NCI-H146 (cell line): Measurements from ENCODE around the gene MFF.

Source experiments
- DNase-seq: peaks from one replicate; lab custom pipeline; 2025; lab: John Stamatoyannopoulos, UW

The MFF gene, protein sequence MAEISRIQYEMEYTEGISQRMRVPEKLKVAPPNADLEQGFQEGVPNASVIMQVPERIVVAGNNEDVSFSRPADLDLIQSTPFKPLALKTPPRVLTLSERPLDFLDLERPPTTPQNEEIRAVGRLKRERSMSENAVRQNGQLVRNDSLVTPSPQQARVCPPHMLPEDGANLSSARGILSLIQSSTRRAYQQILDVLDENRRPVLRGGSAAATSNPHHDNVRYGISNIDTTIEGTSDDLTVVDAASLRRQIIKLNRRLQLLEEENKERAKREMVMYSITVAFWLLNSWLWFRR

DNA sequence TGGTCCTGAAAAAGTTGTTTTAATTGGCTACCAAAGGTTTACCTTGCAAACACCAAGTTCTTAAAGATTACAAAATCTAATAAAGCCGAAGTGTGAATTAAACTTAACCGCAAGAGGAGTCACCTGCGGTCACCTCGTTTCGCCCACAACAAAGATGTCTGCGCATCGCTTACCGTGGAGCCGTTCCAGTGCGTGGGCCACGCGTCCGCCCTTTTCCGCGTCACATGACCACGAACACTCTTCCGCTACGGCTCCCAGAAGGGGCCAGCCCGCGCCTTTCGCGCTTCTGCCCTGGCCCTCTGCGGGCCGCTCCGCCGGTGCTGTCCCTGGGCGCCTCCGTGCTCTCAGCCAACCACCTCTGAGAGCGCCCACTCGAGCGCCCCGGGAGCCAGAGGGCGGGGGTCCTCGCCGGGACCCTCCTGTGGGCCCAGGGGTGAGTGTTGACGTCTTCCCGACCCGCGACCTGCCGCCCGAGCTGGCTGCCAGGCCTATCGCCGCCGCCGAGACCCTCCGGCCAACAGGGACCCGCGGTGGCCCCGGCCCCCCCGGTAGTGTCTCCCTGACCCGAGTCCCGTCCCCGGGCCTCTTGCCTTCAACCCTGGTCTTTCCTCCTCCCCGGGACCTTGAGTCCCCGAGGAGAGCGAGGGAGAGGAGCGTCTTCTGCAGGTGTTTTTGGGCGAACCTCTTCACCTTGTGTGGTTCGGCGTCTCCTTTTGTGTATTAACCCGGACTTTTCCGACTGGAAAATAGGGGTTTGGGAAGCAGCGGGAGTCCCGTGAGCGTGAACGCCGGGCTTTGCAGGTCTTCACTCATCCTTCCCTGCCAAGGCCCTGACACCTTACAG is at the start of gene MFF:
MFF (plus strand) TSS at position 257 of the 844 bp plus-strand sequence. CDS start 5,415 bp downstream, outside the sequence.
- peak; percentile 86 for DNase-seq

DNA sequence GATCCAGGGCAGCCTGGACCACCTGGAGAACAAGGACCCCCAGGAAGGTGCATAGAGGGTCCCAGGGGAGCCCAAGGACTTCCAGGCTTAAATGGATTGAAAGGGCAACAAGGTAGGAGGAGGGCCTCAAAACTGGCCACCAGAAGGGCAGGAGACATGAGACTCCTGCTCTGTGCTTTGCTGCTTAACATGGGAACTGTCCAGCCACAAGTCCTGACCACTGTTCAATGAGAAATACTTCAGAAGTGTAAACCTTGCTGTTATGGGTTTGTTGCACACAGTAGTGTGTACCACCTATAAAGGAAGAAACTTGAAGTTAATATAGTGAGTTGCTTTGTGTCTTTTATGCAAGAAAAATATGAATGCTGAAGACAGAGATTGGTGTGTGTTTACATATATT is 44.2 kb upstream of the MFF start:
- DNase-seq, result no peak

DNA sequence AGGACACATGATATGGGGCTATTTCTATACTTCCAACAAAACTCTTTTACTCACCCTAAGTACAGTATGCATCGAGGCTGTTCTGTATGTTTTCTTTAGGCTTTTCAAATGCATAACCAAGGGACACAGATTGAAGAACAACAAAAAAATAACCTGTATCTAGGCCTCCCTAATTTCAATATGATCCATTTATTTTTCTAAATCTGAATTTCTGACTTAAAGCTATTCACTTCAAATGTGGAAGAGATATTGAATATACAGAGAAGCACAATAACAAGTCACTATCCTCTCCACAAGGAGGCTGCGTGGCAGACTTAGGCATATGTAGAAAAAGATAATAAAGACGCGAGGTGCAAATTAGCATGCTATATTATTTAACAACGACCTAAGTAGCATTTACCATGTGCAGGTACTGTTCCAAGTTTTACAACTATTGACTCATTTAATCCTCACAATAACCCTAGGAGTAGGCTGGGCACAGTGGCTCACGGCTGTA is 39.3 kb upstream of the MFF start:
- no peak for DNase-seq

DNA sequence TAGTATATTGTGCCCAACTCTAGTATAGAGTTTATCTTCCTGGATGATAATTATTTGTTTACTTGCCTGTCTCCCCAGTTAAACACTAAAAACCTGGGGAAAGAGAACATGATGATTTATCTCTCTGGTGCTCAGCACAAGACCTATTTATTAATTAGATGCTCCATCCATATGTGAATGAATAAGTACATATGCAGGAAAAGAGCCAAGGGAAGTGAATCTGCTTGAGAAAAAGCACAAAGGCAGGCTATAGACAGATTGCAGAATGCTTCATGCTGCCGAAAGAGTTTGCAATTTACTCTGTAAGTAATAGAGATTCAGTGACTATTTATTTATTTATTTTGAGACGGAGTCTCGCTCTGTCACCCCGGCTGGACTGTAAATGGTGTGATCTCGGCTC is 37.3 kb upstream of the MFF start:
- no peak for DNase-seq

DNA sequence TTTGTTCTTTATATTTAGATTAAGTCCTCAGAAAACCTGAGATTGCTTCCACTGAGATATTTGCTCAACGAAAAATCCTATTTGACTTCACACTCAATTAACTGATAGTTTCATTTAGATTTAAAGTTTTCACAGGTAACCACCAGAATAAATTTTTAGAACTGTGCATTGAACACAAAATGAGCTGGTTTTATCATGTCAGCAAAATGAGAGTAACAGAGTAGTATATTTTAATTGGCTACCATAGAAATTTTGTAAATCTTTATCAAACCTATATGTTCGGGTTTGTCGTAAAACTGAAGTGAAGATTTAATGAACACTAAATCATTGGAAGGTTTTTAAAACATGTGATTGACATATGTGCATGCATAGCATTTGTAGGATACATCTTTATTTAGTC is 32.7 kb upstream of the MFF start:
- DNase-seq, result no peak

DNA sequence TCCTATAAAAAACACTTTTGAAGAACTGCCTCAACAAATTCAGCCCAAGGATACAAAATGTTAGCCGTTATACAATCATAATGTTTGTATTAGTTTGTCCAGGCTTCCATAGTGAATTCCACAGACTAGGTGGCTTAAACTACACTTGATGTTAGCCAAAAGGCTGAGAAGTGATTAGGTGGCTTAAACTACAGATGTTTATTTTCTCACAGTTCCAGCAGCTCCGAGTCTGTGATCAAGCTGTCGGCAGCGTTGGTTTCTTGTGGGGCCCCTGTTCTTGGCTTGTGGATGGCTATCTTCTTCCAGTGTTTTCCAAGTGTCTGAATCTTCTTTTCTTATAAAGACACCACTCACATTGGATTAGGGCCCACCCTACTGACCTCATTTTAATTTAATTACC is 31.5 kb upstream of the MFF start:
- no peak for DNase-seq

DNA sequence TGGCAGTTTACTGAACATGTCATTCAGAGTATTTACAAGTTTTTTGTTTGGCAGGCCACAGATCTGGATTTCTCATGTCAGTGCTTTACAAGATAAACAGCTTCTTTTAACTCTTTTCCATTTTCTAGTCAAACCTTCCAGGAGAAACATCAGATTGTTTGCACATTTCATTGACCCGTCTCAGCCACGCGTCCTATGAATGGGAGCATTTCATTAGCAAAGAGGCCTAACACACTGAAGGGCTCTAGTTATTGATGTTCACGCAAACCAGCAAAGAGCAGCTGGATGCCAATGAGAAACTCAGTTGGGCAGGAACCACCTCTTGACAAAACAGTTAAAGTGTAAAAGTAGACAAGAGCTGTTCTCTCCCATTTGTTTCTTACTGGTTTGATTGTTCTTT is 29.2 kb upstream of the MFF start:
- no peak for DNase-seq

DNA sequence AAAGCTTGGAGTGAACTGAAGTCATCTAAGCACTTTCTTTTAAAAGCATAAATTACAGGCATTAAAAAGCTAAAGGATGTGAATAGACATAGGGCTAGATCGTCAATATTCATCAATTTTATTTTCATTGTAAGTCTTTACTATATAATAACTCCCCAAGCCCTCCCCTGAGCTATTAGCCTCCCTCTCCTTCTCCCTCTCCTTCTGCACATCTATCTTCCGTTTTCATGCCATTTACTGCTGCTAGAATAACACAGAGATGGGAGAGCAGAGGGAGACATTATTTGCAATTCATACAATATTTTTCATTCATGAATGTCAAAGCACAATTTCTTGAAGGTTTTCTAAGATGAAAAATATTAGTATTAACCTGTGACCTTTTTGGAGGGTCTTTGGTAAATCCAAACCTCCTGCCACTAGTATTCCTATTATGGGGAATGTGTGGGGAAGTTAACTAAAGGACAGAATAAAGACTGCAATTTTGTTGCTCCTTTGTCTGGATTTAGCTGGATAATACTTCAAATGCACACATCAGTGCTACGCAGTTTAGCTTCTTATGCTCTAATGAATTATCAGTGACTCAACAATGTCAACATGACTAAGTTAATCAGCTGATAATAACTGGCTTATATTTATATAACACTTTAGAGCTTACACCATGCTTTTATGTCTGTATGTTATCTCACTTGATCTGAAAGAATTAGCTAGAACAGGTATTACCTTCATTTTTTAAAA is 28.2 kb upstream of the MFF start:
- DNase-seq, result no peak

DNA sequence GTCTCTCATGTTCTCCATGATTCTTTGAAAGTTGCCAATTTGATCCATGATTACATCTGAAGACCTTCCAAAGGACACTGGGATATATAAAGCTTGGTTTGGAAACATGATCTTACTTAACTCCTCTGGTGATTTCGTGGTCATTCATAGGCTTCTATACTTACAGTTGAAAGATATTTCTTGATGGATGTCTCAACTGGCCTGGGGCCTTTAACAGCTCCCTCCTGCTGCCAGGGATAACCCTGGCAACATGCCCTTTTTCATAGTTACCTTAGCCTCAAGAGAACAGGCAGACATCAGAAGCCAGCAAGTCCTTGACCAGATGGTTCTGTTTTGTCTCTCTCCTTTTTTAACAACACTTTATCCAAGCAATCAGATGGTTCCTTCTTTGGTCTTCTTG is 23.5 kb upstream of the MFF start:
- DNase-seq, result no peak

DNA sequence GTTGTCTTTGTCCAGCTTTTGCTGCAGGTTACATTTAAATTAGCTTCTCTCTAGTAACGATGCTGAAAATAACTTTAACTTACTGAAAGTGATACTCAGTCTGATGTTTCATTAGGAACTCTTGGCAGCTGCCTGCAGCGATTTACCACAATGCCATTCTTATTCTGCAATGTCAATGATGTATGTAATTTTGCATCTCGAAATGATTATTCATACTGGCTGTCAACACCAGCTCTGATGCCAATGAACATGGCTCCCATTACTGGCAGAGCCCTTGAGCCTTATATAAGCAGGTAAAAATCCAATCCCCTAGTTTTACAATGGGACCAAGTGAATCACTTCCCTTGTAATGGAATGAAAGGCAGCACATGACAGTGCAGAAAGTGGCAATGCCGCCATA is 16.3 kb upstream of the MFF start:
- no peak for DNase-seq

DNA sequence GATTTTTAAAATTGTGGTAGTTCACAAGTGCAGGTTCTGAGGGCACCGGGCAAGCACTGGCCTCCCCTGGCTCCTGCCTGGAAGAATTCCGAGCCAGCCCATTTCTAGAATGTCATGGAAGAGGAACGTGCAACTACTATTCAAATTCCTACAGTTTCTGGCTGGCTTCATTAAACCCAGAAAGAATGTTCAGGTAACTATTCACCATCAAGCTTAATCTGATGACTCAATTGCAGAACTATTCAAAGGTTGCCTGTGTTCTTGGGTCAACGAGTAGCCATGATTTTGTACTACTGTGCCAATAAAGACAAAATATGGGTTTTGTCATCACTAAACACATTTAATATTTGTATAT is 14.3 kb upstream of the MFF start:
- DNase-seq, result no peak

DNA sequence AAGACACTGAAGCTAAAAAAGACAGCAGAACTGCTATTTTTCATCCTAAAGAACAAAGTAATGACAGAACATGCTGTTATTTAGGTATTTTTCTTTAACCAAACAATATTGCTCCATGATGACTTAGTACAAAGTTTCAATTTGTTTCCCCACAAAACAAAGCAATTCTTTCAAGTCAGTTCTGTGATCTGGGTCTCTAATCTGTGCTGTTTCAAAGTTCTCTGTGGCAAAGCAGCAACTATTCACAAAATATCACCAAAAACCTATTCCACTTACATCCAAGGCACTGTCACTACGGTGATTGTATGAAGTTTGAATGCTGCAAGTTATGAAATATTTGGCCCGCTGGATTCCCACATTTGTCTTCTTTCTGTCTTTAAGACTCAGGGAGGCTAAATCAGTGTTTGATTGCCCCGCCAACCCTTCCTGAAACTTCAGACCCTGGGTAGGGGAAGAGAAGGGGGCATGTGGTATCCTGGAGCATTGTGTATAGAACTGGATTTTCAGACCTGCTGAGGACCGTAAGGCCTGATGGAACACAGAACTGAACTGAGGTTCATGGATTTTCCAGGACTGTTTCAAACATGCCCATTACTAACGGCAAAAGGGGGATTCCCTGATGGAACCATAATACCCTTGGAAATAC is 13.1 kb upstream of the MFF start:
- no peak for DNase-seq

DNA sequence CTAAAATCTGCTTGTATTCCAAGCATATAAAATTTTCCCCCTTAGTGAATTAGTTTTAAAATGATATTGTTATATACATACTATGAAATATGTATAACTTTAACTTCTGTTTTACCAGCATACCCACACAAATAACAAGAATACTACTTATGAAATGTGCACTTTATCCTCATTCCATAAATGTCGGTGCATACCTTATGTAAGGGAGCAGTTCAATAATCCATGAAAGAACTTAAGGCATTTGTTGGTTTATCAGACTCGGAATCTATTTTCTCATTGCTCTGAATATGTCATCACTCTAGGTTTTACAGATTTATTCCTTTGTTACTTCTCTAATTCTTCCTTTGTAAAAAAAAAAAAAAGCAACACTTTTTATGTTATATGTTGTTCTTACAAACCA is 12.5 kb upstream of the MFF start:
- no peak for DNase-seq

DNA sequence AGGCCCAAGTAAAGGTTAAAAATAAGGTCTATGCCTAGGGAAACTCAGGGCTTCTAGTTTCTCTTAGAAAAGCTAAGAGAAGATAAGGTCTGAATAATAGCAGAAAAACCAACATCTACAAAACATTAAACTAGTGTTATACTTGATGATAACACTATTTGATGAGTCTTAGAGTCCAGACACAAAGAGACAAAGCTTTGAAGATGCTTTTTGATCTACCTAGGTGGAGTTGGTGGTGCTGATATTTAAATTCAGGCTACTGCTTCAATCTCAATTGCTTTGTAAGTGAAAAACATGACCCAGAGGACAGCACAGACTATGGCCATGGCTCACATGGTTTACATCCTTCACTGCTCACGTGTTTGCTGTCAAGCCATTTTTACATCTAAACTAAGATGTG is 11.7 kb upstream of the MFF start:
- DNase-seq, result no peak

DNA sequence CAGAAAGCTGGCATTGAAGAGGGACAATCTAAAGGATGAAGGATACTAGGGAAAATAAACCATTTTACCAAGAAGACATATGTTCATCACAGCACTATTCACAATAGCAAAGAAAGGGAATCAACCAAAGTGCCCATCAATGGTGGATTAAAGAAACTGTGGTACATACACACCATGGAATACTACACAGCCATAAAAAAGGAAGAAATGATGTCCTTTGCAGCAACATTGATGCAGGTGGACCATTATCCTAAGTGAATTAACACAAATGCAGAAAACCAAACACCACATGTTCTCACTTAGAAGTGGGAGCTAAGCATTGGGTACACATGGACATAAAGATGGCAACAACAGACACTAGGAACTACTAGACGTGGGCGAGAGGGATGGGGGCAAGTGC is 7.2 kb upstream of the MFF start:
- no peak for DNase-seq

DNA sequence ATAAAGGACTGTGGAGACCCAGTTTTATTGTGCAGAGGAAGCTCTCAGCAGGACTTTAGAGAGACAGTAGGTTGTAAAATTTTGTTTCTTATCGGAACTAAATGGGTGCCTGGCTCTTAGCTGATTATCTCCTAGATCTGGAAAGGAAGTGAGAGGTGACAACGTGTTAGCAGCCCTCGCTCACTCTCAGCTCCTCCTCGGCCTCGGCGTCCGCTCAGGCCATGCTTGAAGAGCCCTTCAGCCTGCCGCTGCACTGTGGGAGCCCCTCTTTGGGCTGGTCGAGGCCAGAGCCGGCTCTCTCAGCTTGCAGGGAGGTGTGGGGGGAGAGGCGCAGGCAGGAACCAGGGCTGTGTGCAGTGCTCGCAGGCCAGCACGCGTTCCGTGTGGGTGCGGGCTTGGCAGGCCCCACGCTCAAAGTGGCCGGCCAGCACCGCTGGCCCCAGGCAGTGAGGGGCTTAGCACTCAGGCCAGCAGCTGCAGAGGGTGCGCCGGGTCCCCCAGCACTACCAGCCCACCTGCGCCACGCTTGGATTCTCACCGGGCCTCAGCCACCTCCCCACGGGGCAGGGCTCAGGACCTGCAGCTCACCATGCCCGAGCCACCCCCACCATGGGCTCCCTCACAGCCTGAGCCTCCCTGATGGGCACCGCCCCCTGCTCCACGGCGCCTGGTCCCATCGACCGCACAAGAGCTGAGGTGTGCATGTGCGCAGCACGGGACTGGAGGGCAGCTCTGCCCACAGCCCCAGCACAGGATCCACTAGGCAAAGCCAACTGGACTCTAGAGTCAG is 4.6 kb upstream of the MFF start:
- no peak for DNase-seq

DNA sequence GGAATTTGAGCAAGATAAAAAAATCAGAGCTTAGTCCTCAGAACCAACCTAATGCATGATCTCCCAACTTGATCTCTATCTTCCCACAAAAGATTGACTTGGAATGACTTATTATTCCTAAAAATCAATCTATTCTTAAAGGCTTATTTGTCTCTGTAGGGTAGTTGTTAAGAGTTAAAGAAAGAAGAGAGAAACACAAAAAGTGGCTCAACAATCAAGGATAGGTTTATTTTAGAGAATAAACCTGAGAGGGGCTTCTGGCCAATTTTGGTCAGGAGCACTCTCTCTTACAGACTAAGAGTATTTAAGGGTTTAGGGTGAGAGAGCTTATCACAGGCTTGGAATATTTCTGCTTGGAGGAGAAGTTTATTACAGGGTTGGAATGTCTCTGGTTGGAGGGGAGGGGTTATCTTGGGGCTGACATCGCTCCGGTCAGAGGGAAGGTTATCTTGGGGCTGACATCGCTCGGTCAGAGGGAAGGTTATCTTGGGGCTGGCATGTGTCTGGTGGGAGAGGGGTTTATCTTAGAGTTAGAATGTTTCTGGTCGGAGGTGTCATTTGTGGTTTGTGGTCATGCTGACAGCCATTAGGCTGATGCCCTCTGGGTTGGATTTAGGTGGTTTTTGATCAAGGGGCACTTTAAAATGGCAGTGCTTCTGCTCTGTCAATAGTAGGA is 2.4 kb upstream of the MFF start:
- no peak for DNase-seq

DNA sequence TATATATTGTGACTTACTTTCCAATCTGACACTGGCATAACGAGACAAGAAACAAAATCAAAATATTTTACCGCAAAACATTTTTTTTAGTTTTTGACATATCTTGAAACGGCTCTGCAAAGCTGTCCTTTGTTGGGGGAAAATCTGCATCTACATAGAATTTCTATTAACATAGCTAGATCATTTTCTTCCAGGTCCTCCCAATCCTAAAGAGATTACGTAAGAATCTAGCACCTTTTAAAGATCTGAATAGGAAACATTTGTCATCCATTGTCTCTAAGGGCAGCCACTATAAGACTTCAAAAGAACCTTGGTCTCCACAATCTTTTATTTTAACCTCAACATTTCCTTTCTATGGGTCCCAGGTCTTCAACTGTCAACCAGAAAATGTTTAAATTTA is 1.2 kb upstream of the MFF start:
- no peak for DNase-seq

DNA sequence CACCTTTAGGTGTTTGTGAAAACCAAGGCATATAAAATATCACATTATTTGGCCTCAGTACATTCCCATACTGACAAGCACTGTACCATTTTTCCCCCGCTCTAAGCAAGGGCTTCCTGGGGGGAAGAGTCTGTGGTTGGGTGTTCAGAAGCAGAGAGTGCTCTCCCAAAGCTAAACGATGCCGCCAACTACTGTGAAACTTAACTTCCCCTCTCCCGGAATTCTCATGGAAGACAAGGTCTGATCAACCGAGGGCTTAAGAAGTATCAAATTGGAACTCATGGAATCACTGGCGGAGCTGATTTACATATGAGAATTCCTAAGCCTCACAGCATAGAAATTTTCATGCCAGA is 433 bp upstream of the MFF start:
- peak; percentile 36 for DNase-seq

DNA sequence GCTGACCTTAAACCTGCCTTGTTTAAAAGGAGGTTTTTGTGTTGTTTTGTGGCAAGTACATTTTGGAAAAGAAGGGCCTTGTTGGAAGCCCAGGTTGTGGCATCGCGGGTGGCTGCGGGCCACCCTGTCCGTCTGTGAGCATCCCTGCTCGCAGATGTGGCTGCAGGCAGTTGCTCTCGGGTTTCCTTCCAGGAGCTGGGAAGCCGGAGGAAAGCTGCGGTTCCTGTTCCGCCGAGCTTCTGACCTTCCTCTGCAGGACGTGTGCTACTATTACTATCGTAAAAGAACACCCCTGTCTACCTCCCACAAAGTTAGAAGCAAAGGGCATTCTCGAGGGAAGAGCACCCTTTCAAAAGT is 766 bp downstream of the MFF start:
- peak; percentile 36 for DNase-seq

DNA sequence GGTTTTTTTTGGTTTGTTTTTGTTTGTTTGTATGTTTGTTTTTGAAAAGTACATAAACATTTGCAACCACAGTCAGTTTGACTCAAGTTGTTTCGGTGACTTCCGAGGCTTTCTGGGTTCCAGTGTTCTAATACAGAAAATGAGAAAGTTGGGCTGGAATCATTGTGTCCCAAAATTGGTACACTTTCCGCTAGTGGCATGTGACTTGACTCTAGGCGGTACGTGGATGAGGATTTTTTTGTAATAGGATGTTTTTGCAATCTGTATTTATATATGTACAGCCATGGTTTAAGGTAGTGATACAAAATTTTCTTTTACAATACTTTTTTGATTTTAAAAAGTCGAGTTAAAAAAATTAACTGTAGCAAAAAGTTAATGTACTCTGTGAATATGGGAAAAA is 1.7 kb downstream of the MFF start:
- DNase-seq, result no peak
